ENCODE data around the gene NACC1.

GRCh38 chr19:13095934-13096927, 21.8 kb upstream of the NACC1 start:
- TF ChIP-seq CTCF (optimal IDR thresholded peaks at IDR 0.05 in 1 of 3, IDR thresholded peaks at IDR 0.05 in 1 of 3, conservative IDR thresholded peaks at IDR 0.05 in 1 of 3; ENCODE audit: extremely low read depth in 1 of 3, insufficient read depth in 2 of 3, low read length in 3 of 3) (no peak), EZH2 (IDR thresholded peaks at IDR 0.05; ENCODE audit: low read length) (no peak)
